Activated CD4-positive, alpha-beta T cell treated with anti-CD3 and anti-CD28 coated beads for 1 hour (primary cell): ENCODE data around the gene RSAD2.
"Not testable (repeated sequence)": the region's sequence is repeated elsewhere in the genome, so short reads cannot be mapped to it uniquely, and the experiment has no call there.

Experiments used
- DNase-seq: peaks from one replicate; pipeline ENCODE4 v3.0.0-alpha.2; 2020

RSAD2 gene

GRCh38 chr2:6929196-6929819 lies 51.7 kb downstream of the RSAD2 start:
- DNase-seq, result no peak

GRCh38 chr2:6930923-6931647 lies 53.5 kb downstream of the RSAD2 start:
- DNase-seq, result no peak

- no peak for DNase-seq
Measured at GRCh38 chr2:6931753-6932152, 54.2 kb downstream of the RSAD2 start.

- DNase-seq, result no peak
Measured at GRCh38 chr2:6932206-6932605, 54.6 kb downstream of the RSAD2 start.

GRCh38 chr2:6932828-6933227 lies 55.3 kb downstream of the RSAD2 start:
- no peak for DNase-seq

- DNase-seq, result no peak
Measured at GRCh38 chr2:6933911-6934310, 56.3 kb downstream of the RSAD2 start.

GRCh38 chr2:6934345-6934744 lies 56.8 kb downstream of the RSAD2 start:
- no peak for DNase-seq

- no peak for DNase-seq
Measured at GRCh38 chr2:6934758-6935651, 57.4 kb downstream of the RSAD2 start.

GRCh38 chr2:6935652-6936020 lies 58.1 kb downstream of the RSAD2 start:
- not testable (repeated sequence) for DNase-seq

GRCh38 chr2:6937157-6937556 lies 59.6 kb downstream of the RSAD2 start:
- DNase-seq, result no peak

- no peak for DNase-seq
Measured at GRCh38 chr2:6937582-6937981, 60.0 kb downstream of the RSAD2 start.

GRCh38 chr2:6939071-6939470 lies 61.5 kb downstream of the RSAD2 start:
- no peak for DNase-seq

GRCh38 chr2:6940820-6941219 lies 63.2 kb downstream of the RSAD2 start:
- no peak for DNase-seq

- DNase-seq, result no peak
Measured at GRCh38 chr2:6941299-6942046, 63.9 kb downstream of the RSAD2 start.

- no peak for DNase-seq
Measured at GRCh38 chr2:6942848-6943247, 65.3 kb downstream of the RSAD2 start.

- no peak for DNase-seq
Measured at GRCh38 chr2:6943523-6943922, 65.9 kb downstream of the RSAD2 start.

GRCh38 chr2:6943971-6944370 lies 66.4 kb downstream of the RSAD2 start:
- no peak for DNase-seq

- no peak for DNase-seq
Measured at GRCh38 chr2:6944555-6944954, 67.0 kb downstream of the RSAD2 start.

GRCh38 chr2:6945087-6945813 lies 67.7 kb downstream of the RSAD2 start:
- no peak for DNase-seq

- no peak for DNase-seq
Measured at GRCh38 chr2:6945821-6946220, 68.2 kb downstream of the RSAD2 start.

- no peak for DNase-seq
Measured at GRCh38 chr2:6946722-6947121, 69.1 kb downstream of the RSAD2 start.
